ENCODE measurements around the gene SLC66A3. TPM values are rescaled to one million over a fixed set of nuclear protein-coding genes. Genes with fewer than 3 reads are reported as not detected.

The SLC66A3 gene
- 10 to 100 TPM in 4 of 5 donors, not detected in 1; 22.9 to 55.1 (median 32.3) TPM for total RNA-seq
- polyA plus RNA-seq = 10 to 100 TPM; 12.1 to 18.5 (median 14.7) TPM
- long read RNA-seq, donor 1, partial matches to known transcripts = 0 of 3 reads
- long read RNA-seq, donor 1, other reads (novel, unspliced or antisense) = 0 of 3 reads
- long read RNA-seq, donor 2, transcript PQLC3-201 (7 exons, 1,830 nt) = major isoform, 9 of 11 reads
- long read RNA-seq, donor 2, partial matches to known transcripts = 0 of 11 reads
- long read RNA-seq, donor 2, other reads (novel, unspliced or antisense) = 0 of 11 reads
- long read RNA-seq, donor 3, partial matches to known transcripts = 0 of 5 reads
- long read RNA-seq, donor 3, other reads (novel, unspliced or antisense) = 0 of 5 reads
- long read RNA-seq, donor 4, partial matches to known transcripts = 0 of 1 reads
- long read RNA-seq, donor 4, other reads (novel, unspliced or antisense) = 0 of 1 reads
- long read RNA-seq, donor 5, transcript PQLC3-201 (7 exons, 1,830 nt) = major isoform, 7 of 7 reads
- long read RNA-seq, donor 5, partial matches to known transcripts = 0 of 7 reads
- long read RNA-seq, donor 5, other reads (novel, unspliced or antisense) = 0 of 7 reads
- long read RNA-seq, donor 6 = 0 reads
- long read RNA-seq, donor 7, partial matches to known transcripts = 0 of 5 reads
- long read RNA-seq, donor 7, other reads (novel, unspliced or antisense) = 0 of 5 reads
- long read RNA-seq, donor 8, partial matches to known transcripts = 0 of 6 reads
- long read RNA-seq, donor 8, other reads (novel, unspliced or antisense) = 0 of 6 reads
- long read RNA-seq, donor 9, partial matches to known transcripts = 0 of 3 reads
- long read RNA-seq, donor 9, other reads (novel, unspliced or antisense) = 0 of 3 reads
- long read RNA-seq, donor 10, partial matches to known transcripts = 0 of 1 reads
- long read RNA-seq, donor 10, other reads (novel, unspliced or antisense) = 0 of 1 reads

GRCh38 chr2:11155381-11156035 lies at the start of gene SLC66A3:
SLC66A3 (plus strand) TSS chr2:11155467; CDS start chr2:11155547, 80 bp downstream.
- H3K27me3 ChIP-seq = no peaks in the 10 kb centered on the region
- peak in 1 of 2 donors; percentile 96 for DNase-seq
- WGBS, 5 donors = 1 to 5% (median 2%) methylated on average over 28 to 69 of the region's 71 CpGs
- intact Hi-C loops (cut with DNase I; ENCODE audit: low total_unique reads) = no loop called here
- no peaks in the 10 kb centered on the region for H3K36me3 ChIP-seq
- peaks cover 16 to 35% (median 27%) of the 10 kb centered on the region in 4 donors for H3K4me1 ChIP-seq
- H3K9me3 ChIP-seq = no peaks in the 10 kb centered on the region
- peak within 1 kb of the TSS; percentile 67 to 74 (median 72) for H3K4me3 ChIP-seq
- peak within 1 kb of the TSS; percentile 88 to 98 (median 96) for H3K27ac ChIP-seq
- peak; percentile 37 to 93 (median 91) for TF ChIP-seq POLR2AphosphoS5 (IDR thresholded peaks at IDR 0.05)
- TF ChIP-seq POLR2A (IDR thresholded peaks at IDR 0.05) = no peak
- TF ChIP-seq CTCF (IDR thresholded peaks at IDR 0.05) = peak in 1 of 7 experiments; percentile 13

GRCh38 chr2:11109002-11109401 lies 46.3 kb upstream of the SLC66A3 start:
- Histone ChIP-seq H3K36me3 (no peaks in the 10 kb centered on the region), H3K4me3 (no peak overlapping the region), H3K4me1 (no peaks in the 10 kb centered on the region), H3K27ac (no peak overlapping the region), H3K9me3 (no peaks in the 10 kb centered on the region), H3K27me3 (peaks cover 0 to 4% (median 0%) of the 10 kb centered on the region in 3 donors)
- TF ChIP-seq EP300 (IDR thresholded peaks at IDR 0.05) = no peak
- TF ChIP-seq POLR2A (IDR thresholded peaks at IDR 0.05) = no peak
- no peak for TF ChIP-seq CTCF (IDR thresholded peaks at IDR 0.05)
- TF ChIP-seq POLR2AphosphoS5 (IDR thresholded peaks at IDR 0.05) = no peak
- 93 to 99% (median 96%) methylated on average over 2 of the region's 2 CpGs for WGBS, 5 donors
- intact Hi-C loops (cut with DNase I; ENCODE audit: low total_unique reads) = no loop called here
- DNase-seq = no peak

- no peaks in the 10 kb centered on the region for H3K36me3 ChIP-seq
- WGBS, 5 donors = 90 to 97% (median 92%) methylated on average over 9 of the region's 9 CpGs
- peaks cover 0 to 6% (median 0%) of the 10 kb centered on the region in 4 donors for H3K4me1 ChIP-seq
- H3K4me3 ChIP-seq = no peak overlapping the region
- no peak for TF ChIP-seq POLR2AphosphoS5 (IDR thresholded peaks at IDR 0.05)
- no peak for TF ChIP-seq EP300 (IDR thresholded peaks at IDR 0.05)
- TF ChIP-seq POLR2A (IDR thresholded peaks at IDR 0.05) = no peak
- TF ChIP-seq CTCF (IDR thresholded peaks at IDR 0.05) = no peak
- no peak overlapping the region for H3K27ac ChIP-seq
- H3K9me3 ChIP-seq = no peaks in the 10 kb centered on the region
- DNase-seq = no peak
- H3K27me3 ChIP-seq = peaks cover 0 to 4% (median 0%) of the 10 kb centered on the region in 3 donors
- intact Hi-C loops (cut with DNase I; ENCODE audit: low total_unique reads) = no loop called here
These were observed 42.3 kb upstream of the SLC66A3 start for GRCh38 chr2:11112870-11113428.
